Activated T-cell treated with anti-CD3 and anti-CD28 coated beads for 48 hours (primary cell): ENCODE measurements around the gene PIP5KL1.

Experiments used
- DNase-seq: peaks from one replicate; pipeline ENCODE4 v3.0.0-alpha.2; 2020; ENCODE audit warnings: low read depth

PIP5KL1 gene

DNA sequence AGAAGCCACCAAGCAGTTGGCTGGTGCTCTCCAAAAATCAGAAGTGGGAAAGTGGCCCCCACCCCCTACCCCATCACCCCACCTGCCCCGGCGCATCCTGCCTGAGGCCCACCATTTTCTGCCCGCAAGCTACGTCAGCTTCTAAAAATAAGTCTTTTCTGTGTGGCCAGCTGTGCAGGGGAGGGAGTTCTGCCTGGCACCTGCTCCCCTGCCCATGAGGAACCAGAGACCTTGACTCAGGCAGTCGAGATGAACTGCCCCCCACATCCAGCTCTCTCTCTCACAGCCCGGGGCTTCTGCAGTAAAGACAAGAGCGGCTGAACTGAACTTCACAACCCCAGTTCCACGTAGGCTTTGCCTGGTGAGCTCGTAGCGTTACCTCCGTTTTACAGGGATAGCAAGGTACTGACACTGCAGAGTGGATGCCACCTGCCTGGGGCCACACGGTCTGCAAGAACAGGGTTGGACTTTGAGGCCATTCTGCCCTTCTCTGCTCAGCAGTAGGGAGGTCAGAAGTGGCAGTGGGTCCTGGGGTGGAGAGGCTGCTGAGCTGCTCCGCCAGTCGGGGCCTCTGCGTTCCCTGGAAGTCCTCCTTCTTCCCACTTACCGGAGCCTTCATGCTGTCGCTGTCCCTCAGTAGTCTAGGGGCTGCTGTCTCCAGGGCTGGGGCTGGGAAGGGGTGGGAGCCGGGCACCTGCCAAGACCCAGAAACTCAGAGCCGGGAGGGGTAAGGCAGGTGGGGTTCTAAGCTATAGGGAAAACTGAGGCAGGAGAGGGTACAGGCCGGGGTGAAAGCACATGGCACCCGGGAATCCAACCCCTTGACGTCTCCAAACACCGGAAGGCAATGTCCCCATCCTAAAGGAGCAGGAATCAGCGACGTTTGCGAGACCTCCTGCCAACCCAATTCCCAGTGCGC lies 14.5 kb downstream of the PIP5KL1 start:
- DNase-seq: no peak

DNA sequence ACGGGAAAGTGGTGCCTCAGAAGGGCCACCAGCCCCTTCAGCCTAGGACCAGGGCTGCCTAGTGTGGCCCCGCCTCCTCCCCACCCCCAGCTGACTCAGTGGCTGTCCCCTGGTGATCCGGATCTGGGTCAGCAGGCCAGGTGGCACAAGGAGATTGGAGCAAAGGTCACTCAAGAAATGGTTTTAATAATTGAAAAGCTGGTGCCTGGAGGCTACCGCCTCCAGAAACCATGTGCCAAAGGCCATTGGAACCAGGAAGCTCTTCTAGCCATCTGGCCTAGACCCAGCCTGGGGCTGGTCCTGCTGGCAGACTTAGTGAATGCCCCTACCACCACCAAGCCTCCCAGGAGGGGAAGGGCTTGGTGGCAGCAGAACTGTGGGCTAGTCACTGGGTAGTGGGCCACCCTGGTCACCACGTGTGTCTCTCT lies 15.2 kb downstream of the PIP5KL1 start:
- DNase-seq: no peak

- no peak for DNase-seq
Measured at GRCh38 chr9:127913682-127914081, 16.9 kb downstream of the PIP5KL1 start.

GRCh38 chr9:127912882-127913281 lies 17.7 kb downstream of the PIP5KL1 start:
- DNase-seq: no peak

DNA sequence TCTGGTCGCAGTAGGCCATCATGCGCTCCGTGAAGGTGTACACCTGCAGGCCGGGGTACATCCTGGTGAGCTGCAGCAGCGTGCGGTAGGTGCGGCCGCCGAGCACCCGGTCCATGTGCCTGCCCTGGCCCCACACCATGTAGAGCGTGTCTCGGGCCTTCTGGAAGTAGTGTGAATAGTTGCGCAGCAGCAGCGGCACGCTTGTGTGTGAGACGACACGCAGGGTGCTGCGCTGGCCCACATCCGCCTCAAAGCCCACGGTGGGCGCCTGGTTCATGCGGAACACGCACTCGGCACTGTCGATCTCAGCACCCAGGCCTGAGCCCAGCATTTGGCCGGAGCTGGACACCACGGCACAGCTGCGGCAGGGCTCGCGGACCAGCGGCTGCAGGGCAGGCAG lies 18.3 kb downstream of the PIP5KL1 start:
- DNase-seq: no peak

DNA sequence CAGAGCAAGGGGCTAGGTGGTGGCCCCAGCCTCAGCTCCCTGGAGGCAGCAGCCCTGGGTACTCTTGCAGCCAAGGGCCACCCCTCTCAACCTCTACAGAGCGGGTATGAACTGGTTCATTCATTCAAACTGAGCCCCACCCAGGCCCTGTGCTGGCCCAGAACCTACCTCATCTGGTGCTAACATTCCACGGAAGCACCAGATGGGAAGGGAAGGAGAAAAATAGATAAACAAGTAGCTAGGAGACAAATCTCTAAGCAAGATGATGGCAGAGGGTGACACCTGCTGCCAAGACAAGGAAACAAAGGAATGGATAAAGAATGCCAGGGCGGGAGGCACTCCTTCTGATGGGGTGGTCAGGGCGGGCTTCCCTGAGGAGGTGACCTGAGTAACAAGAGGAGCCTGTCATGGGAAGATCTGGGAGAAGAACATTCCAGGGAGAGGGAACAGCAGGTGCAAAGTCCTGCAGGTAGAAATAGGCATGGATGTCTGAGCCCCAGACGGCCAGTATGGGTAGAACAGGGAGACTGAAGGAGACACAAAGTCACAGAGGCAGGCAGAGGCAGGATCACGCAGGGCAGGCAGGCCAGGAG lies 19.9 kb downstream of the PIP5KL1 start:
- no peak for DNase-seq

GRCh38 chr9:127909839-127910273 lies 20.7 kb downstream of the PIP5KL1 start:
- DNase-seq: no peak

GRCh38 chr9:127908660-127908926 lies 22.0 kb downstream of the PIP5KL1 start:
- no peak for DNase-seq

DNA sequence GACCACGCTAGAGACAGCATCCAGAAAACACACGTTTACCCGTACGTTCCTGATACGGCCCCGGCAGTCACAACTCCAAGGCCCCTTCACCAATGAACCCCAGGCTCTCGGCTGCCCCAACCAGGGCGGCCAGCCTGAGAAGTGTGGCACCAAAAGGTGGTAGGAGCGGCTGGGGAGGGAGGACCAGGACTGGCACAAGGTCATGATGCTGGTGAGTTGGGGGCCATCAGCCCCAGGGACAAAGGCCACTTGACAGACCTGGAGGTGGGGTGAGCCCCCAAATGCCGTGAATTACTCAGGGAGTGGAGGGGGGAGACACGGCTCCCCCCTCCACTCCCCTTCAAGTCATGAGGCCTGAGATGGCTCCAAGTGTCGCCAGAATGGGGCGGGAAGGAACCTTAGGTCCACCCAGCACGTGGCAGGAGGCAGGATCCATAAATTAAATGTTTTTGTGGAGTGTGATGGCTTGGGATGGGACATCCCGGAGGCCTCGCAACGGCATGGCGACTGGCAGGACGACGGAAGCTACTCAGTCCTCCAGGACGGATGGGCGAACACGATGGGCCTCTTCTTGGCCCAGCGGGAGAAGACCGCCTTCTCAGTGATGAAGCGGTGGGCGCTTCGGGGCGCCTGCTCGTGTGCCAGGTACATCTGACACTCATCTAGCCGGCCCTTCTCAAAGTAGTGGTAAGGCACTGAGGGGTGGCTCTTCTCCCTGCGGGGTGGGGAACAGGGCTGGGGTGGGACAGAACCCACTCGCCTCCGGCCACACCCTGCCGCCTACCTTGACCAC lies 22.5 kb downstream of the PIP5KL1 start:
- no peak for DNase-seq

- DNase-seq: no peak
Measured at GRCh38 chr9:127905788-127906191, 24.8 kb downstream of the PIP5KL1 start.

GRCh38 chr9:127905004-127905728 lies 25.4 kb downstream of the PIP5KL1 start:
- no peak for DNase-seq

DNA sequence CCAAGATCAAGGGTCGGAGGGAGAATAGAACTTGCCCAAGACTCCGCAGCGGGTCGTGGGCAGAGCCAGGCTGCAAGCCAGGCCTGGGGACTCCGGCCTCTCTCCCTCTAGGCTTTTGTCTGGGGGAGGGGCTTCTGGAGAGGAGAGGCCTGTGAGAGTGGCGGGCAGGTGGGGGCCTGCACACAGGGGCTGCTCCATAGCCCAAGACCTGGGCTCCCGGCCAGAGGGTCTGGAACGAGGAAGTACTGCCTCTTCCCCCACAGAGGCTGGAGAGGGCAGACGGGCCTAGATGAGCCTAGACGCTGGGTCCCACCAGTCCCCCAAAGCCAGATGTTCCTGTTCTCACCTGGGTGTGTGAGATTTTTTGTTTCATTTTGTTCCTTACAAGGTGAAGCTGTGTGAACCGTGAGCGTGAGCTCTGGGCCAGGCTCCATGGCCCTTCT lies 26.0 kb downstream of the PIP5KL1 start:
- DNase-seq: no peak

DNA sequence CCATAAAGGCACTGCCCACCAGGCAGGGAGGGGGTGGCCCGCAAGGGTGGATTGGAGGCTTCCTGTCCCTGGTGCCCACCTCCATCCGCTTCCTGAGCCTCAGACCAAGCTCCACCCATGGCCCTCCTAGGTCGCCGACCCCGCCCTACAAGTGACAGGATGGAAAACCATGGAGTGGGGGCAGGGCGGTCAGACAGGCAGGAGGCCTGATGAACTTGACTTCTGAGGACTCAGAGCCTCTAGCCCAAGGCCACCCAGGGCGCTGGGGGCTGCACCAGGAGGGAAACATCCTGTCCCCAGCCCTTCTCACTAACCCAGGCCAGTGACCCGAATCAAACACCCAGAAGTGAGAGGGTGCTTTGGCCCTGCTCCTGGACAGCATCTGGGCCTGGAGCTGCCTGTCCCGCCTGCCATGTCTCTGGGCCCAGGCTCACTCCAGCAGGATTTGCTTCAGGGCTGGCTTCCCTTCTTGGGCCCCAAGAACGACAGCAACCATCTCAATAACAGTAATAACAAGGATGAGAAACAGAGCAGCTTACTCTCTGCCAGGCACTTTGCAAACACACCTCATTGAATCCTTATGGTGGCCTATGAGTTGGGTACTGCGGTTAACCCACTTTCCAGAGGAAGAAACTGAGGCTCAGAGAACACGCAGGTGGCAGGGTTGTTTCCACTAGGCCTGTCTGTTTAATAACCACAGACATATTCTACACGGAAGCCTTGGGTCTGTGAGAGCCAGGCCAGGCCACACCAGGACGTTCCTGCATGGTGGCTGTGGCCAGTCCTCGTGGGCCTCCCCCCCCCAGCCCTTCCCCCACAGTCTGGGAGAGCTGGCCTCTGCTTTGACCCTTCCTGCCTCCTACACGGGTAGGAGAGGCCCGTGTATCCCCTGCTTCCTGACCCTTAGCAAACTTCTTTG lies 26.8 kb downstream of the PIP5KL1 start:
- DNase-seq: peak; percentile 79

- DNase-seq: peak; percentile 81
Measured at GRCh38 chr9:127899128-127899943, 31.2 kb downstream of the PIP5KL1 start, which contains the start of gene ST6GALNAC6. Gene ST6GALNAC6, minus strand, starts transcription at chr9:127899603. Its CDS starts 1,622 bp downstream, at chr9:127897981.

DNA sequence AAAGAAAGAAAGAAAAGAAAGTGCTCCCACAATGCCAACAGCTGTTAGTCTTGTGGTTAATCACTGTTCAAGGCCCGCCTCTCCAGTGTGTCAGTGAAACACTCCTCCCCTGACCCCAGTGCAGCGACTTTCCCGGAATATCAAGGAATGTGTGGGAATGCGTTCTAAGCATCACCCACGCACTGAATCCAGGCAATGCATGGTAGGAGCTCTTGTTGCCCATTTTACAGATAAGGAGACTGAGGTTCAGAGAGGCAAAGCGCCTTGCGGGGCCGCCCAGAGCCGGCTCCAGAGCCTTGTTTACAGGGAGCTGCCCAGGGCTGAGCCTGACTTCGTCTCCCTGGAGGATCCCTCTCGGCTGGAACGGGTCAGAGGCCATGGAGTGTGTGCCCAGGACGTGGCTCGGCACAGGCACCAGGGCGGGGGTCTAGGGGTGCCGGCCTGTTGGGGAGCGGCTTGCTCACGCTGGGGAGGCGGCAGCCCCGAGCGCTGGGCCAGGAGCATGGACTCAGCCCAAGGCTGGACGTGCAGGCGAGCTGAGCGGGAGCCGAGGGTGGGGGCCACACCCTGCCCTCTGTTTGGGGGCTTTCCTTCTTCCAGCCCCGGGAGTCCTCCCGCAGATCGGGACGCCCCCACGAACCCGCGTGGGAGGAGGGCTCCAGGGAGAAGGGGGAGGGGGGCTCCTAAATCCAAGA lies 32.0 kb downstream of the PIP5KL1 start:
- no peak for DNase-seq

- no peak for DNase-seq
Measured at GRCh38 chr9:127897193-127897692, 33.3 kb downstream of the PIP5KL1 start.

DNA sequence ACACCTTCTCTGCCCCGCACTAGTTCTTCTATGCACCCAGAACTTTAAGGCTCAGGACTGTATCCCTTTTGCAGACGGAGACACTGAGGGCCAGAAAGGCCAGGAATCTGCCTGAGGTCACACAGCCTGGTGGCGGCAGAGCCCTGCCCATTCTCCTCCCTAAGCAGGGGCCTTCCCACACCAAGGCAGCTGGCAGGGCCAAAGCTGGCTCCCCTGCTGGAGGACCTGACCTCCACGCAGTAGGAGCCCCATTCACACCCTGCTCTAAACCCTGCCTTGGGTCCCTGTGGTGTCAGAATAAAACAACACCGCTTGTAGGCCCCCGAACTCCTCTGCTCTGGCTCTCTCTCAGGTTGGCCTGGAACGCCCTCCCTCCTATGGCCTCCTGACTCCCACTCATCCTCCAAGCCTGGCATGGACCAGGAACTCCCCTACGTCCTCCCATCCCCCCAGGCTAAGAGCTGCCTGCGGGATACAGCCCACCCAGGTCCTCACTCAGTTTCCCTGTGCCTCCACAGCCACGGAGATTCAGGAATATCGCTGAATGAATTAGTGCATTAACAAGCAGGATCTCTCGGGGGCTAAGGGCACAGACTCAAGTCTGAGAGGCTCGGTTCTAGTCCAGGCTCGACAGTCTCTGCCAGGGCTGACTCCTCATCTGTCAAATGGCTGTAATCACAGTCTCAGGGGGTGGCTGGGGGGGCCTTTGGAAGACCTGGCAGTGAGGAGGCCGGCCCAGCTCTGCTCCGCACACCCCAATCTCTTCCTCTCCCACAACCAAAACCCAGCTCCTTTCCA lies 34.0 kb downstream of the PIP5KL1 start:
- no peak for DNase-seq

- no peak for DNase-seq
Measured at GRCh38 chr9:127895811-127896210, 34.8 kb downstream of the PIP5KL1 start.
